Bone marrow (tissue), 2 donors: ENCODE data around the gene SLX4.

ENCODE experiments used
- DNase-seq, 2 donors: peaks; one replicate each; lab custom pipeline; 2025; lab: John Stamatoyannopoulos, UW

The SLX4 gene

GRCh38 chr16:3549906-3550305, 61.5 kb downstream of the SLX4 start:
- DNase-seq: no peak

- DNase-seq: no peak
These were observed 62.5 kb downstream of the SLX4 start for GRCh38 chr16:3548859-3549258.

GRCh38 chr16:3548445-3548844, 63.0 kb downstream of the SLX4 start:
- DNase-seq: no peak

- no peak for DNase-seq
These were observed 64.3 kb downstream of the SLX4 start for GRCh38 chr16:3546986-3547682.

GRCh38 chr16:3542601-3543373, 68.6 kb downstream of the SLX4 start:
- DNase-seq: no peak

- no peak for DNase-seq
These were observed 69.8 kb downstream of the SLX4 start for GRCh38 chr16:3541527-3542155.

- DNase-seq: no peak
These were observed 73.2 kb downstream of the SLX4 start for GRCh38 chr16:3538222-3538621.

- DNase-seq: no peak
These were observed 74.6 kb downstream of the SLX4 start for GRCh38 chr16:3536851-3537250.

- DNase-seq: no peak
These were observed 75.1 kb downstream of the SLX4 start for GRCh38 chr16:3536271-3536731.

GRCh38 chr16:3534126-3534525, 77.3 kb downstream of the SLX4 start:
- no peak for DNase-seq

- no peak for DNase-seq
These were observed 78.7 kb downstream of the SLX4 start for GRCh38 chr16:3532741-3533140.
